Kidney (tissue), 14 donors: ENCODE data around the gene SCIMP. TPM values are rescaled to one million over a fixed set of nuclear protein-coding genes. Genes with fewer than 3 reads are reported as not detected.

Experiments
- DNase-seq, 5 donors: peaks; one replicate each; pipeline ENCODE4 v3.0.0-alpha.2; 2013 to 2020
- FAIRE-seq: peaks from 2 replicates; lab custom pipeline; 2012; peaks lifted over from hg19 to GRCh38; lab: Jason Lieb, UNC
- H3K27ac ChIP-seq, 2 donors: one replicate each; pipeline ENCODE4 v1.7.0; 2013; ENCODE audit warnings: low read depth in 2 of 2, low read length in 2 of 2, inconsistent platforms in 1 of 2
- H3K27me3 ChIP-seq: one replicate; pipeline ENCODE4 v1.7.1; 2013; ENCODE audit warnings: low read length, inconsistent platforms; ENCODE audit not compliant: control insufficient read depth, insufficient read depth
- H3K36me3 ChIP-seq, 3 donors: one replicate each; pipeline versions ENCODE4 v1.7.0 to v1.7.1; 2013; ENCODE audit warnings: low read length in 3 of 3, control low read depth in 1 of 3, inconsistent platforms in 1 of 3; ENCODE audit not compliant: insufficient read depth in 3 of 3, control insufficient read depth in 2 of 3
- H3K4me1 ChIP-seq, 3 donors: one replicate each; pipeline versions ENCODE4 v1.7.0 to v1.7.1; 2013; ENCODE audit warnings: low read length in 3 of 3, inconsistent platforms in 1 of 3, low read depth in 1 of 3; ENCODE audit not compliant: control insufficient read depth in 2 of 3, insufficient read depth in 2 of 3
- H3K4me3 ChIP-seq, 3 donors: one replicate each; pipeline versions ENCODE4 v1.7.0 to v1.8.1; 2013; ENCODE audit warnings: low read length in 3 of 3, control low read depth in 1 of 3, inconsistent platforms in 1 of 3
- H3K9ac ChIP-seq, 3 donors: one replicate each; pipeline versions ENCODE4 v1.7.0 to v1.7.1; 2013; ENCODE audit warnings: low read length in 3 of 3, control low read depth in 1 of 3, inconsistent platforms in 1 of 3
- H3K9me3 ChIP-seq, 3 donors: one replicate each; pipeline versions ENCODE4 v1.7.0 to v1.7.1; 2013; ENCODE audit warnings: low read length in 3 of 3, control low read depth in 1 of 3, inconsistent platforms in 1 of 3; ENCODE audit not compliant: control insufficient read depth in 2 of 3, insufficient read depth in 1 of 3
- CTCF ChIP-seq: IDR thresholded peaks from 3 replicates; pipeline ENCODE4 v1.5.1; 2012; ENCODE audit warnings: mild to moderate bottlenecking, moderate library complexity, borderline replicate concordance; ENCODE audit not compliant: insufficient read depth; ENCODE audit errors: extremely low read depth
- intact Hi-C: fragments of 100-400 bp; cut with DNase I; formaldehyde crosslinking; loops from one replicate; pipeline ENCODE4 v1.11.1; 2022
- polyA plus RNA-seq: library from polyadenylated mRNA; stranded (reverse); fragments of 350-450 nt; fragmentation: Illumina TruSeq; extraction: RNeasy Lipid Tissue Mini Kit (QIAGEN cat#74804); gene quantifications from one replicate; pipeline ENCODE4 v1.2.3, GENCODE V29; 2014; ENCODE audit warnings: low read depth, low replicate concordance; ENCODE audit not compliant: insufficient read depth
- total RNA-seq: library from RNA; stranded (reverse); fragmentation: NEBNext Ultra II Directional; extraction: Animal tissue kit (Norgen Biotek cat#: 25700); gene quantifications from one replicate; pipeline ENCODE4 v1.2.1, GENCODE V29; 2021
- donor health status: control.
- donor health status: control.
- donor health status: control.
- donor health status: control.
- donor health status: control.
- donor health status: DM: yes; HTN: yes; CAD: no.
- donor health status: Normal renal cell carcinoma (clear cell type).

The SCIMP gene
- total and polyA plus RNA-seq, 2 donors from 2014 or later, result 0.37 to 7.6 TPM

- DNase-seq, result no peak
- no peaks in the 10 kb centered on the region for H3K9me3 ChIP-seq
- intact Hi-C loops, result no loop called here
- H3K36me3 ChIP-seq, result peaks cover 0 to 2% (median under 1%) of the 10 kb centered on the region in 3 donors
- no peak for FAIRE-seq
- H3K27ac ChIP-seq, result no peak overlapping the region
- H3K9ac ChIP-seq, result no peak overlapping the region
- no peaks in the 10 kb centered on the region for H3K4me1 ChIP-seq
- H3K4me3 ChIP-seq, result no peak overlapping the region
- no peak for TF ChIP-seq CTCF
- H3K27me3 ChIP-seq, result no peaks in the 10 kb centered on the region
These were observed 24.6 kb downstream of the SCIMP start for GRCh38 chr17:5210091-5210490.

GRCh38 chr17:5209396-5209795 is 25.3 kb downstream of the SCIMP start:
- Histone ChIP-seq H3K4me1 (no peaks in the 10 kb centered on the region), H3K9ac (no peak overlapping the region), H3K9me3 (no peaks in the 10 kb centered on the region), H3K36me3 (peaks cover 0 to 2% (median 0%) of the 10 kb centered on the region in 3 donors), H3K4me3 (no peak overlapping the region), H3K27me3 (no peaks in the 10 kb centered on the region), H3K27ac (no peak overlapping the region)
- no peak for TF ChIP-seq CTCF
- FAIRE-seq, result no peak
- no peak for DNase-seq
- intact Hi-C loops, result no loop called here

- H3K27me3 ChIP-seq, result no peaks in the 10 kb centered on the region
- DNase-seq (no peak), FAIRE-seq (no peak)
- peaks cover 0 to 4% (median 0%) of the 10 kb centered on the region in 3 donors for H3K36me3 ChIP-seq
- H3K9me3 ChIP-seq, result no peaks in the 10 kb centered on the region
- peaks cover 0 to 5% (median 0%) of the 10 kb centered on the region in 3 donors for H3K4me1 ChIP-seq
- no peak overlapping the region for H3K27ac ChIP-seq
- TF ChIP-seq CTCF, result no peak
- intact Hi-C loops, result no loop called here
- H3K4me3 ChIP-seq, result no peak overlapping the region
- no peak overlapping the region for H3K9ac ChIP-seq
These were observed 30.8 kb downstream of the SCIMP start for GRCh38 chr17:5203908-5204294.
